Hippocampal formation (tissue), 2 donors: ENCODE measurements around the gene PRM3.
A peak's percentile ranks its signal among the peaks of the same experiment; 100 is the strongest.

Experiments used
- DNase-seq, 2 donors: peaks; one replicate each; lab custom pipeline; 2025; lab: John Stamatoyannopoulos, UW

The PRM3 gene

GRCh38 chr16:11224894-11225676 is 48.3 kb downstream of the PRM3 start:
- DNase-seq: no peak

GRCh38 chr16:11224096-11224893 is 49.1 kb downstream of the PRM3 start:
- peak in 1 of 2 donors; percentile 5 for DNase-seq
